ENCODE results near the gene WDR86. TPM values are rescaled to one million over a fixed set of nuclear protein-coding genes. Genes with fewer than 3 reads are reported as not detected.

The WDR86 gene
- total RNA-seq, 1 experiment from 2014 or later: not detected

Small RNA genes within 50 kb of the gene (small RNA-seq; reads per million reads assigned to genes)
- gene MIR3907: not detected

Other genes with a start within 250 kb of the WDR86 start
- not detected in 2 replicates for gene GBX1, start 242.3 kb downstream of the WDR86 start, total RNA-seq (2014; rRNA removed; shearing (Covaris generic))
- gene ASB10, start 222.8 kb downstream of the WDR86 start, total RNA-seq (2014; rRNA removed; shearing (Covaris generic)): not detected in 2 replicates
- not detected in 2 replicates for gene H2BK1, start 199.6 kb downstream of the WDR86 start, total RNA-seq (2014; rRNA removed; shearing (Covaris generic))
- 83.9 and 89.1 TPM in 2 replicates for gene ABCF2, start 182.8 kb downstream of the WDR86 start, total RNA-seq (2014; rRNA removed; shearing (Covaris generic))
- gene CHPF2, start 177.6 kb downstream of the WDR86 start, total RNA-seq (2014; rRNA removed; shearing (Covaris generic)): 40.0 and 46.1 TPM in 2 replicates
- 9.5 and 11.8 TPM in 2 replicates for gene SMARCD3, start 161.3 kb downstream of the WDR86 start, total RNA-seq (2014; rRNA removed; shearing (Covaris generic))
- 57.7 and 59.7 TPM in 2 replicates for gene NUB1, start 68.2 kb downstream of the WDR86 start, total RNA-seq (2014; rRNA removed; shearing (Covaris generic))
- not detected in 2 replicates for gene CRYGN, start 30.1 kb upstream of the WDR86 start, total RNA-seq (2014; rRNA removed; shearing (Covaris generic))
- 108 and 120 TPM in 2 replicates for gene RHEB, start 109.9 kb upstream of the WDR86 start, total RNA-seq (2014; rRNA removed; shearing (Covaris generic))